ENCODE measurements around the gene GSDMA. TPM values are rescaled to one million over a fixed set of nuclear protein-coding genes. Genes with fewer than 3 reads are reported as not detected.

Gene GSDMA
- total and polyA plus RNA-seq, 4 donors, result 0.06 to 0.23 (median 0.13) TPM

- no peaks in the 10 kb centered on the region for H3K9me3 ChIP-seq (ENCODE audit: control insufficient read depth in 4 of 4, low read length in 3 of 4)
- TF ChIP-seq FOXA1 (IDR thresholded peaks at IDR 0.05) (no peak), HNF4A (conservative IDR thresholded peaks at IDR 0.05) (peak in 1 of 2 donors; percentile 41), TAF1 (conservative IDR thresholded peaks at IDR 0.05) (no peak), REST (IDR thresholded peaks at IDR 0.05) (no peak)
- peaks cover 2 to 15% (median 8%) of the 10 kb centered on the region in 4 donors for H3K4me1 ChIP-seq (ENCODE audit: control insufficient read depth in 4 of 4, insufficient read depth in 4 of 4, low read length in 3 of 4)
- no peak for DNase-seq (ENCODE audit: low spot score)
- H3K36me3 ChIP-seq (ENCODE audit: control insufficient read depth in 4 of 4, insufficient read depth in 3 of 4, low read depth in 1 of 4, low read length in 3 of 4), result peaks cover 11 to 45% (median 21%) of the 10 kb centered on the region in 4 donors
- no peak overlapping the region for H3K4me3 ChIP-seq (ENCODE audit: low read depth in 1 of 3, low read length in 3 of 3)
- WGBS, result 59% methylated on average over 22 of the region's 22 CpGs
- H3K9ac ChIP-seq (ENCODE audit: low read depth in 1 of 2, low read length in 2 of 2), result no peak overlapping the region
- no peaks in the 10 kb centered on the region for H3K27me3 ChIP-seq (ENCODE audit: control insufficient read depth in 4 of 4, insufficient read depth in 4 of 4, low read length in 3 of 4)
- no peak overlapping the region for H3K27ac ChIP-seq (ENCODE audit: low read depth in 1 of 2, low read length in 2 of 2)
Measured at GRCh38 chr17:40025991-40026815, 63.4 kb downstream of the GSDMA start.

- Histone ChIP-seq H3K9me3 (ENCODE audit: control insufficient read depth in 4 of 4, low read length in 3 of 4) (no peaks in the 10 kb centered on the region), H3K27me3 (ENCODE audit: control insufficient read depth in 4 of 4, insufficient read depth in 4 of 4, low read length in 3 of 4) (no peaks in the 10 kb centered on the region), H3K36me3 (ENCODE audit: control insufficient read depth in 4 of 4, insufficient read depth in 3 of 4, low read depth in 1 of 4, low read length in 3 of 4) (peaks cover 7 to 43% (median 22%) of the 10 kb centered on the region in 4 donors), H3K4me3 (ENCODE audit: low read depth in 1 of 3, low read length in 3 of 3) (no peak overlapping the region), H3K4me1 (ENCODE audit: control insufficient read depth in 4 of 4, insufficient read depth in 4 of 4, low read length in 3 of 4) (peaks cover 6 to 23% (median 13%) of the 10 kb centered on the region in 4 donors), H3K9ac (ENCODE audit: low read depth in 1 of 2, low read length in 2 of 2) (no peak overlapping the region), H3K27ac (ENCODE audit: low read depth in 1 of 2, low read length in 2 of 2) (no peak overlapping the region)
- TF ChIP-seq CTCF (IDR thresholded peaks at IDR 0.05; ENCODE audit: low read depth, low read length, missing input control) (peak; percentile 85), RAD21 (IDR thresholded peaks at IDR 0.05) (peak; percentile 75 to 87), JUND (IDR thresholded peaks at IDR 0.05) (no peak)
- 39% methylated on average over 33 of the region's 33 CpGs for WGBS
- peak; percentile 78 for DNase-seq (ENCODE audit: low spot score)
Measured at GRCh38 chr17:40026816-40027613, 64.2 kb downstream of the GSDMA start.

Small RNAs within 50 kb of the gene (small RNA-seq; reads per million reads assigned to genes)
- 500 reads per million, percentile 99 among the genes with 10 or more reads in this experiment for gene SNORD124

Other genes with a start within 250 kb of the GSDMA start
- 10 to 100 TPM; 11.1 to 13.4 TPM for gene MIEN1, start 232.5 kb upstream of the GSDMA start, total RNA-seq
- 10 to 100 TPM; 44.6 to 99.0 TPM for gene MIEN1, start 232.5 kb upstream of the GSDMA start, polyA plus RNA-seq
- gene GRB7, start 225.1 kb upstream of the GSDMA start, total RNA-seq, result 1 to 10 TPM; 1.9 to 3.0 TPM
- 1 to 10 TPM; 1.9 to 6.8 TPM for gene GRB7, start 225.1 kb upstream of the GSDMA start, polyA plus RNA-seq
- gene IKZF3, start 98.7 kb upstream of the GSDMA start, total RNA-seq, result 1 to 10 TPM; 1.3 to 2.3 TPM
- under 1 TPM; 0.32 to 0.36 TPM for gene IKZF3, start 98.7 kb upstream of the GSDMA start, polyA plus RNA-seq
- gene ZPBP2, start 94.8 kb upstream of the GSDMA start, total RNA-seq, result not detected
- not detected for gene ZPBP2, start 94.8 kb upstream of the GSDMA start, polyA plus RNA-seq
- gene GSDMB, start 44.4 kb upstream of the GSDMA start, total RNA-seq, result 10 to 100 TPM; 10.3 to 35.1 TPM
- 1 to 10 TPM; 4.2 to 7.9 TPM for gene GSDMB, start 44.4 kb upstream of the GSDMA start, polyA plus RNA-seq
- gene ORMDL3, start 35.4 kb upstream of the GSDMA start, total RNA-seq, result 100 to 1,000 TPM; 138 to 141 TPM
- 100 to 1,000 TPM in 1 of 2 donors, 10 to 100 TPM in 1; 71.0 to 112 TPM for gene ORMDL3, start 35.4 kb upstream of the GSDMA start, polyA plus RNA-seq
- gene LRRC3C, start 35.3 kb upstream of the GSDMA start, total RNA-seq, result under 1 TPM in 1 of 2 donors, not detected in 1; 0.17 TPM
- under 1 TPM; 0.08 to 0.24 TPM for gene LRRC3C, start 35.3 kb upstream of the GSDMA start, polyA plus RNA-seq
- gene PSMD3, start 17.8 kb downstream of the GSDMA start, total RNA-seq, result 10 to 100 TPM; 62.3 to 80.7 TPM
- 10 to 100 TPM; 30.7 to 70.4 TPM for gene PSMD3, start 17.8 kb downstream of the GSDMA start, polyA plus RNA-seq
- not detected for gene CSF3, start 52.4 kb downstream of the GSDMA start, total RNA-seq
- not detected for gene CSF3, start 52.4 kb downstream of the GSDMA start, polyA plus RNA-seq
- gene MED24, start 91.4 kb downstream of the GSDMA start, total RNA-seq, result 10 to 100 TPM; 31.0 to 37.1 TPM
- 10 to 100 TPM; 19.2 to 27.2 TPM for gene MED24, start 91.4 kb downstream of the GSDMA start, polyA plus RNA-seq
- gene THRA, start 100.0 kb downstream of the GSDMA start, total RNA-seq, result 10 to 100 TPM in 1 of 2 donors, 1 to 10 TPM in 1; 8.5 to 10.3 TPM
- gene THRA, start 100.0 kb downstream of the GSDMA start, polyA plus RNA-seq, result 1 to 10 TPM; 3.2 to 6.3 TPM
- gene NR1D1, start 137.6 kb downstream of the GSDMA start, total RNA-seq, result 1 to 10 TPM in 1 of 2 donors, under 1 TPM in 1; 0.84 to 2.3 TPM
- 10 to 100 TPM in 1 of 2 donors, 1 to 10 TPM in 1; 8.8 to 13.7 TPM for gene NR1D1, start 137.6 kb downstream of the GSDMA start, polyA plus RNA-seq
- gene MSL1, start 159.0 kb downstream of the GSDMA start, total RNA-seq, result 10 to 100 TPM; 24.0 to 43.7 TPM
- 10 to 100 TPM in 1 of 2 donors, 1 to 10 TPM in 1; 7.9 to 23.1 TPM for gene MSL1, start 159.0 kb downstream of the GSDMA start, polyA plus RNA-seq
- gene CASC3, start 177.5 kb downstream of the GSDMA start, total RNA-seq, result 10 to 100 TPM; 17.1 to 17.9 TPM
- gene CASC3, start 177.5 kb downstream of the GSDMA start, polyA plus RNA-seq, result 10 to 100 TPM; 11.4 to 12.9 TPM
- gene RAPGEFL1, start 214.5 kb downstream of the GSDMA start, total RNA-seq, result 1 to 10 TPM; 1.9 to 3.2 TPM
- gene RAPGEFL1, start 214.5 kb downstream of the GSDMA start, polyA plus RNA-seq, result under 1 TPM; 0.82 to 0.98 TPM